Measurements from ENCODE around the gene CASP2. TPM values are rescaled to one million over a fixed set of nuclear protein-coding genes. Genes with fewer than 3 reads are reported as not detected.

The CASP2 gene
- total and polyA plus RNA-seq, 2 of the 8 experiments (the other 6 are each of a cell fraction or from before 2014, with no cell fraction given), result 23.7 to 35.3 TPM

GRCh38 chr7:143337216-143337615 lies 49.1 kb downstream of the CASP2 start:
- no peak overlapping the region for H3K4ac ChIP-seq (replicated peaks; ENCODE audit: insufficient read length, low read depth, low read length)
- TF ChIP-seq EP300 (IDR thresholded peaks at IDR 0.05; ENCODE audit: borderline replicate concordance in 1 of 2, low read depth in 2 of 2, low read length in 2 of 2), result no peak
- TF ChIP-seq TAF7 (optimal IDR thresholded peaks at IDR 0.05; ENCODE audit: borderline replicate concordance, low read depth, low read length), result no peak
- no peak for TF ChIP-seq CEBPB (IDR thresholded peaks at IDR 0.05; ENCODE audit: low read depth, low read length)
- TF ChIP-seq SIRT6 (IDR thresholded peaks at IDR 0.05; ENCODE audit: low read length), result no peak
- TF ChIP-seq PHF8 (conservative IDR thresholded peaks at IDR 0.05; ENCODE audit: low read depth, low read length), result no peak
- TF ChIP-seq TBP (IDR thresholded peaks at IDR 0.05; ENCODE audit: low read depth, low read length), result no peak
- no peak for TF ChIP-seq TCF12 (IDR thresholded peaks at IDR 0.05; ENCODE audit: low read depth, low read length)
- TF ChIP-seq TEAD4 (IDR thresholded peaks at IDR 0.05; ENCODE audit: low read depth, low read length), result no peak
- TF ChIP-seq NANOG (IDR thresholded peaks at IDR 0.05; ENCODE audit: insufficient read depth, low read depth, low read length, poor library complexity, severe bottlenecking), result no peak
- no peak for TF ChIP-seq JUND (IDR thresholded peaks at IDR 0.05; ENCODE audit: low read length)
- TF ChIP-seq, protein P1, sequence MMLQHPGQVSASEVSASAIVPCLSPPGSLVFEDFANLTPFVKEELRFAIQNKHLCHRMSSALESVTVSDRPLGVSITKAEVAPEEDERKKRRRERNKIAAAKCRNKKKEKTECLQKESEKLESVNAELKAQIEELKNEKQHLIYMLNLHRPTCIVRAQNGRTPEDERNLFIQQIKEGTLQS (IDR thresholded peaks at IDR 0.05; ENCODE audit: insufficient read depth, low read depth, low read length), result no peak
- TF ChIP-seq RXRA (IDR thresholded peaks at IDR 0.05; ENCODE audit: insufficient read depth, low read depth, low read length), result no peak
- no peak for TF ChIP-seq ASH2L (IDR thresholded peaks at IDR 0.05; ENCODE audit: low read length)
- no peak for TF ChIP-seq KDM4A (IDR thresholded peaks at IDR 0.05; ENCODE audit: low read depth, low read length, severe bottlenecking)

More at GRCh38 chr7:143337216-143337615, 49.1 kb downstream of the CASP2 start:
- Histone ChIP-seq H4K20me1 (replicated peaks in 1 of 2; ENCODE audit: control insufficient read depth in 1 of 2, insufficient read depth in 2 of 2, low read length in 2 of 2) (no peaks in the 10 kb centered on the region), H3K79me2 (ENCODE audit: control insufficient read depth in 1 of 2, insufficient read depth in 2 of 2, low read length in 2 of 2) (no peaks in the 10 kb centered on the region), H4K5ac (ENCODE audit: insufficient read length, low read depth, low read length) (no peak overlapping the region), H2BK15ac (ENCODE audit: low read length) (no peak overlapping the region), H3K56ac (replicated peaks; ENCODE audit: insufficient read length, low read depth, low read length) (no peak overlapping the region), H3K79me1 (ENCODE audit: low read depth, low read length) (no peaks in the 10 kb centered on the region), H3K14ac (ENCODE audit: insufficient read length) (no peak overlapping the region), H2AK5ac (ENCODE audit: low read depth, low read length) (no peak overlapping the region), H3K4me2 (ENCODE audit: insufficient read depth in 1 of 2, low read depth in 2 of 2, low read length in 2 of 2) (no peak overlapping the region), H3K27me3 (replicated peaks in 1 of 4; ENCODE audit: control insufficient read depth in 3 of 4, extremely low read depth in 1 of 4, insufficient read depth in 3 of 4, low read length in 3 of 4) (no peaks in the 10 kb centered on the region), H4K8ac (ENCODE audit: extremely low read depth, insufficient read depth, low read length) (no peak overlapping the region), H2BK12ac (ENCODE audit: low read depth, low read length) (no peak overlapping the region), H3K36me3 (ENCODE audit: control insufficient read depth in 2 of 4, insufficient read depth in 4 of 4, low read length in 3 of 4) (no peaks in the 10 kb centered on the region), H4K91ac (replicated peaks; ENCODE audit: insufficient read length, low read length) (no peak overlapping the region), H2BK120ac (replicated peaks; ENCODE audit: low read depth, low read length) (no peak overlapping the region), H3K27ac (ENCODE audit: low read depth, low read length) (no peak overlapping the region), H3K4me3 (ENCODE audit: extremely low read depth in 1 of 4, insufficient read depth in 2 of 4, low read depth in 3 of 4, low read length in 4 of 4) (no peak overlapping the region), H3K23ac (ENCODE audit: insufficient read length) (no peak overlapping the region), H3K9me3 (ENCODE audit: insufficient read depth in 2 of 2, low read depth in 1 of 2, low read length in 1 of 2) (no peaks in the 10 kb centered on the region), H2AFZ (ENCODE audit: low read length) (no peak overlapping the region), H3K9ac (replicated peaks in 1 of 4; ENCODE audit: extremely low read depth in 1 of 4, low read depth in 3 of 4, low read length in 3 of 4) (no peak overlapping the region), H3K23me2 (ENCODE audit: low read depth, low read length) (no peaks in the 10 kb centered on the region), H3K4me1 (replicated peaks in 1 of 4; ENCODE audit: control insufficient read depth in 3 of 4, insufficient read depth in 4 of 4, low read length in 3 of 4) (no peaks in the 10 kb centered on the region), H2BK5ac (ENCODE audit: low read depth, low read length) (no peak overlapping the region), H2BK20ac (ENCODE audit: low read length) (no peak overlapping the region), H3K18ac (ENCODE audit: extremely low read depth, low read length) (no peak overlapping the region)
- DNase-seq (ENCODE audit: low read depth in 1 of 2, low spot score in 2 of 2) (no peak), FAIRE-seq (no peak)
- 89% methylated on average over 3 of the region's 3 CpGs; no CpG with 5 or more reads in 1 of the 2 experiments for WGBS, 2 experiments (ENCODE audit: extremely low coverage in 1 of 2, insufficient coverage in 1 of 2, insufficient read length in 1 of 2, insufficient replicate concordance in 2 of 2, low coverage in 1 of 2, low lambda C conversion rate in 2 of 2, missing lambda C conversion rate in 1 of 2)
- POLR2A ChIA-PET (ENCODE audit: partially characterized antibody), result interaction anchor here (1.0 to 1.9 kb wide), 4 partner anchors 8 to 69 kb away, joined by 3 to 5 read pairs (median 4); no protein-coding TSS in a partner anchor
- CTCF ChIA-PET (ENCODE audit: partially characterized antibody), result interaction anchor here (0.7 to 4.0 kb wide), 13 partner anchors 8 to 97 kb away, joined by 3 to 26 read pairs (median 4); partner anchors contain the start of gene CLCN1

All from H1 (cell line).